ENCODE data around the gene MGST2. TPM values are rescaled to one million over a fixed set of nuclear protein-coding genes. Genes with fewer than 3 reads are reported as not detected.

The MGST2 gene
- total RNA-seq, 6 experiments from 2014 or later: 105 to 125 (median 114) TPM

DNA sequence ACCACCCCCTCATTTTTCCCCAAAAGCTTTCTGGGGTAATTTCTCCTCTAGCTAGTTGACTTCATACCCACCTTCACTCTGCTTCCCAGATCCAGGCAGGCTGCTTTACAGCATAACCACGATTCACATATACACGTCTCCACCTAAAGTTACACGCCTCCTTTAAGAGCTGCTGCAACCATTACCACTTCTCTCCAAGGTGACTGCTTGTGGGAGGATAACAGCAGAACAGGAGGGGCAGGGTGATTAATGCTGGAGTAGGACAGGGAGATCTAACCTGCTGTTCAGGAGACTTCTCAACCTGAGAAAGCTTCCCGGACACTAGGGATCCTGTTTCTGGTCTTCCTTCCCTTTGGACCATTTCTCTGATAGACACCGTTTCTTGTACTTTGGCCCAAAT, 77.4 kb downstream of the MGST2 start:
- H3K27me3 ChIP-seq: no peaks in the 10 kb centered on the region
- ATAC-seq: no peak
- H3K4me1 ChIP-seq: peaks cover 0 to 14% (median 6%) of the 10 kb centered on the region in 4 donors
- intact Hi-C loops (cut with DNase I): loop anchor here in 1 of 2 donors (10.0 kb wide), 1 partner anchor 88 kb away; no protein-coding TSS in a partner anchor
- H3K27ac ChIP-seq: no peak overlapping the region
- H3K4me3 ChIP-seq: no peak overlapping the region
- H3K9me3 ChIP-seq: no peaks in the 10 kb centered on the region
- TF ChIP-seq, protein P1, sequence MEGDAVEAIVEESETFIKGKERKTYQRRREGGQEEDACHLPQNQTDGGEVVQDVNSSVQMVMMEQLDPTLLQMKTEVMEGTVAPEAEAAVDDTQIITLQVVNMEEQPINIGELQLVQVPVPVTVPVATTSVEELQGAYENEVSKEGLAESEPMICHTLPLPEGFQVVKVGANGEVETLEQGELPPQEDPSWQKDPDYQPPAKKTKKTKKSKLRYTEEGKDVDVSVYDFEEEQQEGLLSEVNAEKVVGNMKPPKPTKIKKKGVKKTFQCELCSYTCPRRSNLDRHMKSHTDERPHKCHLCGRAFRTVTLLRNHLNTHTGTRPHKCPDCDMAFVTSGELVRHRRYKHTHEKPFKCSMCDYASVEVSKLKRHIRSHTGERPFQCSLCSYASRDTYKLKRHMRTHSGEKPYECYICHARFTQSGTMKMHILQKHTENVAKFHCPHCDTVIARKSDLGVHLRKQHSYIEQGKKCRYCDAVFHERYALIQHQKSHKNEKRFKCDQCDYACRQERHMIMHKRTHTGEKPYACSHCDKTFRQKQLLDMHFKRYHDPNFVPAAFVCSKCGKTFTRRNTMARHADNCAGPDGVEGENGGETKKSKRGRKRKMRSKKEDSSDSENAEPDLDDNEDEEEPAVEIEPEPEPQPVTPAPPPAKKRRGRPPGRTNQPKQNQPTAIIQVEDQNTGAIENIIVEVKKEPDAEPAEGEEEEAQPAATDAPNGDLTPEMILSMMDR (IDR thresholded peaks at IDR 0.05): no peak
- no peak for TF ChIP-seq POLR2A (IDR thresholded peaks at IDR 0.05)
- DNase-seq: no peak
- WGBS (ENCODE audit: insufficient coverage, low coverage, low lambda C conversion rate, missing lambda C conversion rate): 73% methylated on average over 5 of the region's 5 CpGs
- no peaks in the 10 kb centered on the region for H3K36me3 ChIP-seq

DNA sequence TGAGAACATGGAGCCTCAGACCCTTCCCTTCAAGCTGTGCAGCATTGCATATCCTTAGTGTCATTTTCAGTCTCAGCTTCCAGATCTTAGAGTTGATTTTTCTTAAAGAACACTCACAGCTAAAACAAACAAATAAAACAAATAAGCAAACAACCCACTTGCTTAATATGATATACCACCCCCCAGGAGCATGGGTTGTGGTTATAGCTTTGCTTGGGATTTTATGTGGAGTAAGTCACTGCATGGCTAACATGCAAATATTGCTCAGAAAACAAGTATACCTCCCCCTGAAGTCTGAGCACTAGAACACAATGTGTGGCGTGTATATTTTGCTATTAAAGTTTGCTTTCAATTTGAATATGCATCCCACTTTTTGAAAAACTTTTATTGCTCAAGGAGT, 78.6 kb downstream of the MGST2 start:
- Histone ChIP-seq H3K4me3 (no peak overlapping the region), H3K9me3 (no peaks in the 10 kb centered on the region), H3K27me3 (no peaks in the 10 kb centered on the region), H3K27ac (no peak overlapping the region), H3K4me1 (peaks cover 0 to 14% (median 6%) of the 10 kb centered on the region in 4 donors), H3K36me3 (no peaks in the 10 kb centered on the region)
- TF ChIP-seq POLR2A (IDR thresholded peaks at IDR 0.05): no peak
- TF ChIP-seq, protein P1 (IDR thresholded peaks at IDR 0.05): no peak
- DNase-seq (no peak), ATAC-seq (no peak)
- intact Hi-C loops (cut with DNase I): loop anchor here in 1 of 2 donors (10.0 kb wide), 1 partner anchor 89 kb away; no protein-coding TSS in a partner anchor
- 100% methylated on average over 1 of the region's 1 CpG for WGBS (ENCODE audit: insufficient coverage, low coverage, low lambda C conversion rate, missing lambda C conversion rate)

DNA sequence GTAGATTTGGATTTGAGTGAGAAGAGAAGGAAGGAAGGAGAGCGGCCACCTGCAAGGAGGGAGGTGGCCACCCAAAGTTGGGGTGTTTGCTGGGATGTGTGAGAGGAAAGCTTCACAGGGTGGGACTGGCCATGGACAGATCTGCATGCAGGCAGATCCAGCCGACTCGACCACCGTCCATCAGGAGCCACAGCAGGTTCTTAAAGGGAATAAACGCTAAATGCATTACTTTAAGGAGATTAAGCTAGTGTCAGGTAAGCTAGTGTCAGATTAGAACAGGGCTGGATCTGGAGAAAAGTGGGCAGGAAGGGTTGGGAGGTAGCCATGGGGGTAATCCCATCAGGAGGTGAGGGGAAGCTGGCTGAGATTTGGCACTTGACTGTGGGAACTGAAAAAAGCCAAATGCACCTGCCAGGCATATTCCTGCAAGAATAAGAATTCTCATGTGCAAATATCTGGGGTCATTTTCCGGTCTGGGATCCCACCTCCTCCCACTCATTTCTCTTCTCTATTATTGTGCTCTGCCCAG, 79.6 kb downstream of the MGST2 start:
- no peaks in the 10 kb centered on the region for H3K36me3 ChIP-seq
- no peak overlapping the region for H3K27ac ChIP-seq
- H3K4me1 ChIP-seq: peaks cover 0 to 9% (median 4%) of the 10 kb centered on the region in 4 donors
- no peaks in the 10 kb centered on the region for H3K27me3 ChIP-seq
- H3K9me3 ChIP-seq: no peaks in the 10 kb centered on the region
- TF ChIP-seq, protein P1 (IDR thresholded peaks at IDR 0.05): no peak
- TF ChIP-seq POLR2A (IDR thresholded peaks at IDR 0.05): no peak
- no peak overlapping the region for H3K4me3 ChIP-seq
- intact Hi-C loops (cut with DNase I): loop anchor here in 1 of 2 donors (10.0 kb wide), 1 partner anchor 90 kb away; no protein-coding TSS in a partner anchor
- 92% methylated on average over 6 of the region's 6 CpGs for WGBS (ENCODE audit: insufficient coverage, low coverage, low lambda C conversion rate, missing lambda C conversion rate)
- ATAC-seq (no peak), DNase-seq (no peak)

DNA sequence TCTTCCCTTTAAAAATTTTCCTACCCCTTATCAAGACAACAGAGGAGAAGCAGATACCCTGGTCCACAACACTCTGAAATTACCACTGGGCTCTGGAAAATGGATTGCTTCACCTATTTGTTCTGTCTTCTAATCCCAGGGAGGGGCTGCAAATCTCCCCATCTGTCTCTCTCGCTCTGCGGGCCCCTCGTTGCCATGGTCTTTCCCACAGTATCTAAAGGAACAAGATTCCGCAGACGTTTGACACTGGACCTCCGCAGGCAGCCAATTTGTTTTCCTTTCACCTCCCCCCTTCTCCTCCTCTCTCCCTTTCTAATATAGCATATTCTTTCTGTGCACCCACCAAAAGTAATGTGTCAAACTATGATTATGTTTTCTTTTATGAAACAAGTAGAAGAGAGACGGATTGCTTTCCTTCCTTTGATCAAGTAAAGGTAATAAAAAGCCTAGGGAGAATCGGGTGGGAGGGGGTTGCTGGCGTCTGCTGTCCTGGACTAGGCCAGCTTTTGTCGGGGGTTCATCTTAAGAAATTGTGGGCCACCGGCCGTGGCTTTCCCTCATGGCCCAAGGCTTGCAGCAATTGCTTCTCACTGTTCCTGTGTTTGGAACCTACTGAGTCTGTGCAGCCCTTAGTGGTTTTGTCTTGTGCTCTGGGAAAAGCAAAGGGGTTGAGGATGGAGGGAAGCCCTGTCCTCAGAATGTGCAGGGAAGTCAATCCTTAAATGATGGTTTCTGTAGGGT, 81.0 kb downstream of the MGST2 start:
- Histone ChIP-seq H3K27ac (no peak overlapping the region), H3K4me3 (no peak overlapping the region), H3K4me1 (no peaks in the 10 kb centered on the region), H3K9me3 (no peaks in the 10 kb centered on the region), H3K36me3 (no peaks in the 10 kb centered on the region), H3K27me3 (no peaks in the 10 kb centered on the region)
- 84% methylated on average over 9 of the region's 12 CpGs for WGBS (ENCODE audit: insufficient coverage, low coverage, low lambda C conversion rate, missing lambda C conversion rate)
- intact Hi-C loops (cut with DNase I): loop anchor here in 1 of 2 donors (10.0 kb wide), 1 partner anchor 92 kb away; no protein-coding TSS in a partner anchor
- ATAC-seq (no peak), DNase-seq (no peak)
- TF ChIP-seq, protein P1 (IDR thresholded peaks at IDR 0.05): no peak
- TF ChIP-seq POLR2A (IDR thresholded peaks at IDR 0.05): no peak

Measured in right lobe of liver (tissue), 6 donors.